BE2C (cell line): Measurements from ENCODE around the gene C5AR1.
A peak's percentile ranks its signal among the peaks of the same experiment; 100 is the strongest.
"Not testable (repeated sequence)": the region's sequence is repeated elsewhere in the genome, so short reads cannot be mapped to it uniquely, and the experiment has no call there.

Experiments
- DNase-seq: peaks from one replicate; pipeline ENCODE4 v3.0.0-alpha.2; 2020
- H3K27me3 ChIP-seq: fragments of 250-450 bp; sonication (Bioruptor Pico); 2 replicates; pipeline ENCODE4 v1.5.1; 2020; ENCODE audit warnings: mild to moderate bottlenecking
- H3K36me3 ChIP-seq: fragments of 250-450 bp; sonication (Bioruptor Pico); 2 replicates; pipeline ENCODE4 v1.5.1; 2020; ENCODE audit warnings: mild to moderate bottlenecking
- H3K4me1 ChIP-seq: fragments of 250-450 bp; sonication (Bioruptor Pico); 2 replicates; pipeline ENCODE4 v1.5.1; 2020
- H3K4me3 ChIP-seq: 2 replicates; pipeline ENCODE4 v1.5.1; 2011; ENCODE audit warnings: low read depth, low read length
- H3K9me3 ChIP-seq: fragments of 250-450 bp; sonication (Bioruptor Pico); 2 replicates; pipeline ENCODE4 v1.5.1; 2020
- TF ChIP-seq, protein P1 (sequence below): IDR thresholded peaks from 2 replicates; pipeline ENCODE4 v1.5.1; 2012; ENCODE audit warnings: mild to moderate bottlenecking, low read depth, low read length

The C5AR1 gene

DNA sequence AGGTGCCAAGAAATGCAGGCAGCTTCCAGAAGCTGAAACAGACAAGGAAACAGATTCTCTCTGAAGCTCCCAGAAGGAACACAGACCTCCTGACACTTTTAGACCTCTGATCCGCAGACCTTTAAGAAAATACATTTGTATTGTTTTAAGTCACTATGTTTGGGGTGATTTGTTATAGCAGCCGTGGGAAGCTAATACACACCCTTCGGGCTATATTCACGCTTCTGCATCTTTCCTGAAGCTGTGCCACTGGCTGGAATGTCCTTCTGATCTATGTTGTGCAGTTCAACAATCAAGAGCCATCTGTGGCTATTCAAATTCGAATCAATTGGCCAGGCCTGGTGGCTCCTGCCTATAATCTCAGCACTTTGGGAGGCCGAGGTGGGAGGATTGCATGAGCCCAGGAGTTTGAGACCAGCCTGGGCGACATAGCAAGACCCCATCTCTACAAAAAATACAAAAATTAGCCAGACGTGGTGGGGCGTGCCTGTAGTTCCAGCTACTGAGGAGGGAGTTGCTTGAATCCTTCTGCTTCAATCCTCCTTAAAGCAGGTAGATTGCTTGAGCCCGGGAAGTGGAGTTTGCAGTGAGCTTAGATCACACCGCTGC lies 33.6 kb downstream of the C5AR1 start:
- Histone ChIP-seq H3K4me1 (no peaks in the 10 kb centered on the region), H3K4me3 (no peak overlapping the region), H3K9me3 (no peaks in the 10 kb centered on the region), H3K27me3 (no peaks in the 10 kb centered on the region), H3K36me3 (no peaks in the 10 kb centered on the region)
- TF ChIP-seq, protein P1, sequence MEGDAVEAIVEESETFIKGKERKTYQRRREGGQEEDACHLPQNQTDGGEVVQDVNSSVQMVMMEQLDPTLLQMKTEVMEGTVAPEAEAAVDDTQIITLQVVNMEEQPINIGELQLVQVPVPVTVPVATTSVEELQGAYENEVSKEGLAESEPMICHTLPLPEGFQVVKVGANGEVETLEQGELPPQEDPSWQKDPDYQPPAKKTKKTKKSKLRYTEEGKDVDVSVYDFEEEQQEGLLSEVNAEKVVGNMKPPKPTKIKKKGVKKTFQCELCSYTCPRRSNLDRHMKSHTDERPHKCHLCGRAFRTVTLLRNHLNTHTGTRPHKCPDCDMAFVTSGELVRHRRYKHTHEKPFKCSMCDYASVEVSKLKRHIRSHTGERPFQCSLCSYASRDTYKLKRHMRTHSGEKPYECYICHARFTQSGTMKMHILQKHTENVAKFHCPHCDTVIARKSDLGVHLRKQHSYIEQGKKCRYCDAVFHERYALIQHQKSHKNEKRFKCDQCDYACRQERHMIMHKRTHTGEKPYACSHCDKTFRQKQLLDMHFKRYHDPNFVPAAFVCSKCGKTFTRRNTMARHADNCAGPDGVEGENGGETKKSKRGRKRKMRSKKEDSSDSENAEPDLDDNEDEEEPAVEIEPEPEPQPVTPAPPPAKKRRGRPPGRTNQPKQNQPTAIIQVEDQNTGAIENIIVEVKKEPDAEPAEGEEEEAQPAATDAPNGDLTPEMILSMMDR, result no peak
- no peak for DNase-seq

DNA sequence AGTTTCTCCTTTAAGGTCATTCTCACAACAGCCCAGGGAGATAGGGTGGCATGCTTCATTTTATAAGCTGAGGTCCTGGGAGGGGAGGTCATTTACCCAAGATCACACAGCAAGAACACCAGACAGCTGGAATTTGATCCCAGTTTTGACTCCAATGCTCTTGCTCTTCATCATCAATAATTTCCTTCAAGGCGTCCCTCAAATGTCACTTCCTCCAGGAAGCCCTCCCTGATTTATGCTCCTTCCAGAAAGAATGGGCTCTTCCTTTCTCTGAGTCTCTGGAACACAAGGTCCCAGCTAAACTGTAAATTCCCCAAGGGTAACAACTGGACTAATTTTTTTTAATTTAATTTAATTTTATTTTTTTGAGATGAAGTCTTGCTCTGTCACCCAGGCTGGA lies 34.8 kb downstream of the C5AR1 start:
- Histone ChIP-seq H3K4me3 (no peak overlapping the region), H3K36me3 (no peaks in the 10 kb centered on the region), H3K27me3 (no peaks in the 10 kb centered on the region), H3K4me1 (no peaks in the 10 kb centered on the region), H3K9me3 (no peaks in the 10 kb centered on the region)
- TF ChIP-seq, protein P1, result no peak
- no peak for DNase-seq

DNA sequence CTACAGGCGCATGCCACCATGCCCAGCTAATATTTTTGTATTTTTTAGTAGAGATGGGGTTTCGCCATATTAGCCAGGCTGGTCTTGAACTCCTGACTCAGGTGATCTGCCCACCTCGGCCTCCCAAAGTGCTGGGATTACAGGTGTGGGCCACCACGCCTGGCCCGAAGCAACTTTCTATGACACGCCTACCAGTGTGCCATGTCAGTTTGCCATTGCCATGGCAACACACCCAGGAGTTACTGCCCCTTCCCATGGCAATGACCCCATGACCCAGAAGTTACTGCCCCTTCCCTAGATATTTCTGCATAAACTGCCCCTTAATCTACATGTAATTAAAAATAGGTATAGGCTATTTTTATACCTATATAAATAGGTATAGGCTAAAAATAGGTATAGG lies 36.4 kb downstream of the C5AR1 start:
- H3K4me3 ChIP-seq, H3K36me3 ChIP-seq, H3K9me3 ChIP-seq, DNase-seq, H3K27me3 ChIP-seq, H3K4me1 ChIP-seq: not testable (repeated sequence)

DNA sequence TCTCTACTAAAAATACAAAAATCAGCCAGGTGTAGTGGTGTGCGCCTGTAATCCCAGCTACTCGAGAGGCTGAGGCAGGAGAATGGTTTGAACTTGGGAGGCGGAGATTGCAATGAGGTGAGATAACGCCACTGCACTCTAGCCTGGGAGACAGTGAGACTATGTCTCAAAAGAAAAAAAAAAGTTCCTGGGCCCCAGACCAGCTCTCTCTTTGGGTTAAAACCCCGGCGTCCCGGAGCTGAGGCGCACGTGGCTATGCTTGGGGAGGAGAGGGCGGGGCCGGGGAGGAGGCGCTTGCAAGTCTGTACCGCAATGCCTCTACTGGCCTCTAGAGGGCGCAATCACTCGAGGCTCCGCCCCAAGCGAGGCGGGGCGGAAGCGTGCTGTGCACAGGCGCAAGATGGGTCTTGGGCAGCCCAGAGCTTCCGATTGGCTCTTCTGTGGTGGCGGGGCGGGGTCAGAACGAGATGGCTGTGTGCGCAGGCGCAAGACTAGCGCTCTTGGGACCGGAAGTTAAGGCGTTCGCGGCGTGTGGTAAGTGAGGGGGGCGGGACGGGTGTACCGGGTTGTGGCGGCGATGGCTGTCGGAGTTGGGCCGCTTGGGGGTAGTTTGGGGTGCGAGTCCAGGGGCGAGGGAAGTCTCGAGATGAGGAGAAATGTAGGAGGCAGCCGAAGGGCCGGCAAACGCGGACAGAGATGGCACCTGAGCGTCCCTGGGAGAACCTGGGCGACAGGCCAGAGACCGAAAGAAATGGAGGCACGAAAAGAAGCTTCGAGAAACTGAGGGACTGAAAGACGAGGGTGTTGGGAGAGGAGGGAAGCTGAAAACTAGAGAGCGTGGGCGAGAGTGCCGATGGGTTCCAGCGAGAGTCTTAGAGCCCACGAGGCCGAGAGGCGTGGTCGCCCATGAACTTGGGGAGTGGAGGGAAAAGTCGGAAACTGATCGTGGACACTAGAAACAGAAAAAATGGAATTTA lies 39.4 kb downstream of the C5AR1 start, which contains the start of gene DHX34:
Gene DHX34 (plus strand): TSS at position 497 of the 977 bp plus-strand sequence. CDS start 3,716 bp downstream, outside the sequence.
- Histone ChIP-seq H3K4me1 (no peaks in the 10 kb centered on the region; the same call in 1 of the 2 replicates), H3K27me3 (no peaks in the 10 kb centered on the region), H3K9me3 (no peaks in the 10 kb centered on the region), H3K4me3 (peak within 1 kb of the TSS; percentile 94), H3K36me3 (peaks cover 21% of the 10 kb centered on the region)
- peak; percentile 98 for DNase-seq
- TF ChIP-seq, protein P1, result peak; percentile 91

DNA sequence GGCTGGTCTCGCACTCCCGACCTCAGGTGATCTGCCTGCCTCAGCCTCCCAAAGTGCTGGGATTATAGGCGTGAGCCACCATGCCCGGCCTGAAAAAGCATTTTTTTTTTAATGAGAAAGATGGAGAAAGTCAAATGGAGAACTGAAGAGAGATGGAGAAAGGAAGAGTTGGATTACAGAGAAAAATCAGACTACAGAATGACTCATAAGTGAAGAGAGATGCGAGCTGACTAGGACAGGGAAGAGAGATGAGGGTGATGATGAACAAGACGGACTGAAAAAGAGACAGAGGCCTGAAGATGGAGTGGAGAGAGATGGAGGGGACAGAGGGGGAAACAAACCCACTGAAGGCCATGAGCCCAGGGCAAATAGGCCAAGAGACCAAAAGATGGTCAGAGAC lies 41.0 kb downstream of the C5AR1 start:
- no peak overlapping the region for H3K4me3 ChIP-seq
- DNase-seq, result no peak

DNA sequence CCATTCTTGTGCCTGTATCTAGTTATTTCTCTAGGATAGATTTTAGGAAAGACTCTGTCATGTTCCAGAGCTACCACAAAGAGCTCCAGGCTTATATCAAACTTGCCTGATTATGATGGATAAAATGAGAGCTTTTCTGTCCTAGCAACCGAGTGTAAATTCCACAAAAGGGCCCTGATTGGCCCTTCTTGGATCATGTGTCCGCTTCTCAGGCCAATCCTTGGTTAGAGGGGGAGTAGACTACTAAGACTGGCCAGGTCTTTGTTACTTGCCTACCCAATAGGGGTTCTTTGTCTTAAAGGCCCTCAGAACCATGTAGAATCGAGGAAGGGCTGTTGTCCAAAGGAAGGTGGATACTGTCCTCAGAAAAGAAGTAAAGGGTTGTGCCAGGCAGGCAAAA lies 41.9 kb downstream of the C5AR1 start:
- TF ChIP-seq, protein P1, result no peak
- DNase-seq, result peak; percentile 47
- H3K4me3 ChIP-seq, result no peak overlapping the region
- no peaks in the 10 kb centered on the region for H3K9me3 ChIP-seq
- H3K27me3 ChIP-seq, result no peaks in the 10 kb centered on the region
- H3K36me3 ChIP-seq, result peaks cover 44% of the 10 kb centered on the region
- H3K4me1 ChIP-seq, result no peaks in the 10 kb centered on the region; the same call in 1 of the 2 replicates

More for the DNA sequence above, 41.0 kb downstream of the C5AR1 start:
- TF ChIP-seq, protein P1, result no peak
- H3K36me3 ChIP-seq, result peaks cover 36% of the 10 kb centered on the region
- no peaks in the 10 kb centered on the region for H3K27me3 ChIP-seq
- H3K4me1 ChIP-seq, result no peaks in the 10 kb centered on the region; the same call in 1 of the 2 replicates
- H3K9me3 ChIP-seq, result no peaks in the 10 kb centered on the region
